Fibroblast of the conjunctiva (primary cell): Measurements from ENCODE around the gene TIMM10B.
A peak's percentile ranks its signal among the peaks of the same experiment; 100 is the strongest.

ENCODE experiments used
- DNase-seq: peaks from one replicate; pipeline ENCODE4 v3.0.0-alpha.2; 2010; ENCODE audit warnings: low read depth

Gene TIMM10B, protein sequence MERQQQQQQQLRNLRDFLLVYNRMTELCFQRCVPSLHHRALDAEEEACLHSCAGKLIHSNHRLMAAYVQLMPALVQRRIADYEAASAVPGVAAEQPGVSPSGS

DNA sequence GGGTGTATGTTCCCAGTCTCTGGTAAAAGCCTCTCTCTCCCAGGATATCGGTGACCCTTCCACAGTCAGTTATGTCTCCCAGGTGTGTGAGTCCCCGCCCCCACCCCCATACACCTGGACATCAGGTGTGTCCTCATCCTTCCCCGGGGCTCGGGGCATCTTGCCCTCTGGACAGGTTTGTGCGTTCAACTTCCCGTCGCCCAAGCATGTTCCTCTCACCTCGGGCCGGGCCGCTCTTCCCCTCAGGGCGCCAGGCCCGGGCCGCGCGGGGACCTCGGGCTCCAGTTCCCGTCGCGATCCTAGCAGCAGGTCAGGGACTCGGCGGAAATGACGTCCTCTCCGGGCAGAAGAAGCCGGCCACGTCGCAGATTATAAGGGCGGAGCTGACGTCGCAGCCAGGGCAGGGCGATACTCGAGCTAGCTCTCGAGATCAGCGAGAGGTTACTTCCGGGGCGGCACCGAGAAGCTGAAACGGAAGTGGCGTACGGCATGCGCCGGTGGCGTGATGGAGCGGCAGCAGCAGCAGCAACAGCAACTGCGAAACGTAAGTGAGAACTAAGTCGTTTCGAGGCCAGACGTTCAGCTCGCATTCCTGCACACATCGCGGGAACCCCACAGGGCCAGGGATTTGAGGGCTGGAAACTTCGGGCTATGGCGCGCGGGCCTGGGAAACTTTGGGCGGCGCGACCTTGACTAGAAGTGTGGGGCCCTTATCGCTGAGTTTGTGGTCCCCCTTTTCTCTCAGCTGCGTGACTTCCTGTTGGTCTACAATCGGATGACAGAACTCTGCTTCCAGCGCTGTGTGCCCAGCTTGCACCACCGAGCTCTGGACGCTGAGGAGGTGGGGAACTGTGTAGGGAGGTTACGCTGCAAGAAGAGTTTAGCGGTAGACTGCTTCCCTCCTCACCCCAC, at the start of gene TIMM10B, which contains the start of gene ARFIP2:
Gene TIMM10B (plus strand): TSS at position 490 of the 912 bp plus-strand sequence. CDS start 16 bp downstream, at position 506.
Gene ARFIP2 (minus strand): TSS at position 320 of the 912 bp plus-strand sequence. CDS start 910 bp downstream, outside the sequence.
- peak; percentile 92 for DNase-seq

DNA sequence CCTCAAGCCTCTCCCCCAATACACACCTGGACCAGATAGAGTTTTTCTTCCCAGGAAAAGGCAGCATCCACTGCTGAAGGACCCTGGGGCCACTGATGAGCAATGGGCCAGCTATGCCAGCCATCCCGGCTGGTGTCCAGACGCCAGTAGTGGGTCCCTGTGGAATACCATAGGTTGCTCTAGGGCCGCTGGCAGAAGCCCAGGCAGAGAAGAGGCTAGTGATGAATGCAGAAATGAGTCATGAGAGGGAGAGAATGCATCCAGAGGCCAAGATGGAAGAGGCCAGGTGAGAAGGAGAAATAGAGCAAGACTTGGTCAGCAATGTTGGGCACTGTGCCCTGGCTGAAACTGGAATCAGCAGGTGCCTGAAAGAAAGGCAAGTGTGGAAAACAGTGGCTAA, 49.4 kb upstream of the TIMM10B start:
- DNase-seq = peak; percentile 46

DNA sequence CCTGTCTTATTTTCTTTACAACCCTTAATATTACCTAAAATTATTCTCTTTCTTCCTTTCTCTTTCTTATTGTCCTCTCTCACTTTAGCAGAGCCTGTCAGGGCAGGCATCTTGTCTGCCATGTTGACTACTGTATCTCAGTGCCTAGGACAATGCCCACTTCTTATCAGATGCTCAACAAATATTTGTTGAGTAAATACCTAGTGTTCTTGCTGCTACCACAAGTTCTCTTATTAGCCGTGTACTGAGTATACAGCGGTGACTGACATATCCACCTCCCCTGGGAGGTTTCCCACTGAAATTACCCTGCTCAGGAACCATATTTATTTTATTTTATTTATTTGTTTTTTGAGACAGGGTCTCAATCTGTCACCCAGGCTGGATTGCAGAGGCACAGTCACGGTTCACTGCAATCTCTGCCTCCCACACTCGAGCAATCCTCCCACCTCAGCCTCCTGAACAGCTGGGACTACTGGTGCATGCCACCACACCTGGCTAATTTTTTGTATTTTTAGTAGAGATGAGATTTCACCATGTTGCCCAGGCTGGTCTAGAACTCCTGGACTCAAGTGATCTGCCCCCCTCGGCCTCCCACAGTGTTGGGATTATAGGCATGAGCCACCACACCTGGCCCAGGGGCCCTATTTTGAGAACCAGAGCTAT, 47.2 kb upstream of the TIMM10B start:
- no peak for DNase-seq

DNA sequence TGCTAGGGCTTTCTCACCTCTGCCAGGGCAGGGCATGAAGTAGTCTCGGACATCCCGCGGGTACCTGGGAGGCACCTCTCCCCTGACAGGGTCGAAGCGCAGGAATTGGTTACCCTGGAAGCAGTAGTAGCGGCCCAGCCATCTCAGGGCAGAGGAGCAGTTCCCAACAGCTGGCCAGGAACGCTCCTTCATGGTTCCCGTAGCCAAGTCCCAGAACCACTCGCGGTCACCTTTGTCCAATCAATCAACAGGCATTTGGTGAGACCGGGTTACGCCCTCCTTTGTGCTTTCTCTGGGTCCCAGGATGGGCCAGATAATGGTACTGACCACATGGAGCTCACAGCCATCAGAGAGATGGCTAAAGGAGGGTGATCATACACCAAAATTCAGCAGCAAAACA, 43.9 kb upstream of the TIMM10B start:
- DNase-seq = no peak

DNA sequence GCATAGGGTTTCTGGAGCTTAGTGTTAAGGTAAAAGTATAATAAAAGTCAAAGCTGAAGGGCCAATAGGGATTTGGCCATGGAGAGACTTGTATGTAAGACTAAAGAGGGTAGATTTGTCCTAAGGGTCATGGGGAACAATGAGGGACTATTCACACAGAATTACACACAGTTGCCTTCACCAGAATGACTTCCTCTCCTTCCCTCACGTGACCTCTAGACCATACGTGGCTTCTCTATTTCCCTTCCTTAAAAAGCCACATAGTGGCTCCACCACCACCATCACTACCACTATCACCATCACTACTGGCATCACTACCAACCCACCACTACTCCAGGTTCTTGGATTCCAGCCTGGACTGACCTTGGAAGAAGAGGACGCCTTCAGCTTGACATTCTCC, 43.3 kb upstream of the TIMM10B start:
- no peak for DNase-seq

DNA sequence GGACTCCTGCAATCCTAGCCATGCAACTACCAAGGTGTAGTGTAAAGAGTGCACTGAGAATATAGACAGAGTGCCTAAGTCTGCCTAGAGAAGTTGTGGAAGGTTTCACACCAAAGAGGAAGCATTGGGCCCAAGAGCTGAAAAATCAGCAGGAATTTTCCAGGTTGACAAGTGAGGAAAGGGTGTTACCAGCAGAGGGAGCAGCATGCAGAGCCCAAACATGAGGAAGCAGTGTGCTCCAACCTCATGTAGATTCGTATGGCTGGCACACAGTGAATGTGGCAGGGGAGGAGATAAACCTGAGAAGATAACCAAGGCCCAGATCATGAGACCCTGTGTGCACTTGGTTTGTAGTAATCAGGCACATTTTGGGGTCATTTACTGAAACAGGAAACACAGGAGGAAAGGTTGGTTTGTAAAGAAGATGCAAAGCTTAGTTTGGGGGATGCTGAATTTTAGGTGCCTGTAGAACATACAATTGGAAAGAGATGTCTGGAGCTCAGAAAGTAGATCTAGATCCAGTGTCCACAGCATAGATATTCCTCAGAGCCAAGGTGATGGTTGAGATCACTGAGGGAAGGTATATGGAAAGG, 42.2 kb upstream of the TIMM10B start:
- DNase-seq = peak; percentile 38

DNA sequence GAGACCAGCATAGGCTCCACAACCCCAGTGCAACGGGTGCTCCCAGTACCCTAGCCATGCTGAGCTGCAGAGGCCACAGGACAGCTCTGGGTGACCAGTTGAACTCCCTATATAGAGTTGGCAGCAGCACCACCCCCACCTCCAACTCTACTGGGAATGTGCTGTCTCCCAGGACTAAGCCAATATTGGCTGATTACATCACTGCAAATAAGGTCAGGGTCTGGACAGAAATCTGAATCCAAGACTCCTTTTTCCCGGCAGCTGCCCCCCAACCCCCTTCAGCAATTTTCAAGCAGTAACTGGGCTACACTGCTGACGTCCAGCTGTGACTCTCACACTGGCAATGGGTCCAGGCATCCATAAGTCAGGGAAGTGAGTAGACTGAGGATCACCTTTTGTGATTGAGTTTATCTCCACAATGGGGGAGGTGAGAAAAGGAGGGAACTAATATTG, 40.4 kb upstream of the TIMM10B start, which contains the start of gene HPX:
Gene HPX (minus strand): TSS at position 82 of the 453 bp plus-strand sequence. CDS start 24 bp downstream, at position 58.
- DNase-seq = no peak

DNA sequence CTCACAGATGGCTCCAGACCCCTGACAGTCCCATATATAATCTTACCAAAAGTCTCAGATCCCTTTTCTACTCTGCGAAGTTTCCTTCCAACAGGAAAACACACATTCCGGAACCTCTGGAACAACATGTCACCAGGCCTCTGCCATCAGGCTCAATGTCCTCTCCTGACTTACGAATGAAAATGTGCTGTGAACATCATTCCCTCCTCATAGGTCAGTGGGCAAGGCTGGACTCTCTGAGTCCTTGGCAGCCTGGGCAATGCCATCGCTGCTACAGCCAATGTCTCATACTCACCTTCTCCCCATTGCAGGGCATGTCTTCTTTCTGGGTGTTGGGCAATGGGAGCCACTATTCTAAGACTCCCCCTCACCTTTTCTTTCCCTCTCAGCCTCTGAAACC, 38.9 kb upstream of the TIMM10B start:
- no peak for DNase-seq

DNA sequence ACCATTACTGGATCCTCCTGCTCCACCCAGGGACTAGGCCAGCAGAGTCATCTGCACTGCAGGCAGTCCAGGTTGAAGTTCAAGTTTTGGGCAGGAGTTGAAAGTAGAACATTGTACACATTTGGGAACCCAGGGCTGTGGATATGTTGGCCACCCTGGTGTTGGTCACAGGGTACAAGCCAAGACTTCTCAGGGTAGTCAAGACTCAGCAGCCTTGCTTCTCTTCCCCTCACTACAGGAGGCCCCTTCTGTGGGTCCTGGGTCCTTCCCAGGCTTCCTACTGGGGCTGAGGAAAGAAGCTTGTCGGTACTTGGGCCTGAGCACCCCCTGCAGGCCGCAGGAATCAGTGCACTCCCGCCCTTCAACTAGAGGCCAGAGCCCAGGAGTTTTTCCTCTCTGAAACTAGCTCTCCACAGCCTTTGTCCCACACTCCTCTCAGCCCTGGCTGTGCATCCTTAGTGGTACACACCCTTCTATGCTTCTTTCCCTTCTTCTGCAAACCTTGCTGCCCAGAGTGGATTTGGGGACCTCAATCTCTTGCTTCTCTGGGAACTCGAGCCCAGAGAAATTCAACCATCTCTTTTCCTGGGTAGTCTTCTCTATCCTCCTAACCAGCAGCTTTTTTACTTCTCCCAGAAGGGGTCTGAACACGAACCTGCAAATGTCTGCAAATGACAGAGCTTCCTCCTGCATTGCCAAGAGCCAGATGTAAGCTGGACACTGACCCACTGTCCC, 37.9 kb upstream of the TIMM10B start:
- no peak for DNase-seq

DNA sequence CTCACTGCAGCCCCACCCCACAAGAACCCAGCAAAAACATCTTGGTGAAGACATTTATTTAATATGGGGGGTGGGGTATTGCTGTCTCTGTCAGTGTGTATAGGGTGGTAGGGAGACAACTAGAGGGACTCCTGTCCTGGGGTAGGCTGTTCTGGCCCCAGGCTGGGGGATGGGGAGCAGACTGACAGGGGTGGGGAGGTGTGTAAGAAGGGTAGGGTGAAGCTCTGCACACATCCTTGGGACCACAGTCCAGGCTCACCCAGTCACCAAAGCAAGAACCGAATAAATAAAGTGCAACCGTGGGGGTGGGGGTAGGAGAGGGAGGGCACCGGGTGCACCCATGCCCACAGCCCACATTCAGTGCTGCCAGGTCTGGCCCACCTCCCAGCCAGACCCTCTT, 32.7 kb upstream of the TIMM10B start:
- DNase-seq = no peak

DNA sequence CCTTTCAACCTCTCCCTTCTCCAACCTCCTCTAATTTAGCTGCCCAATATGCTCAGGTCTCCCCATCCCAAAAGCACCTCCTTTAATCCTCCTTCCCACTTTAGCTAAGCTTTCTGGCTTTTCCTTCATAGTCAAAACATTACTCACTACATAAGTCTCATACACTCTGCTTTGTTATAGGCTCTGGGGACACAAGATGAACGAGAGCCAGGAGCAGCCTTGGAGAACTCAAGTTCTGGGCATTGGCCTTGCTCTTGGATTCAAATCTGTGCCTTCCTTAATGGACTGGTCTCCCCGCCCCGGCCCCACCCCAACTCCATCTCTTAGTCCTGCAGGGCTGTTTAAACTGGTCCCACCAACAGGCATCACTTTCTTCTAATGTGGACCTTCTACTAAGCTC, 29.1 kb upstream of the TIMM10B start:
- no peak for DNase-seq

DNA sequence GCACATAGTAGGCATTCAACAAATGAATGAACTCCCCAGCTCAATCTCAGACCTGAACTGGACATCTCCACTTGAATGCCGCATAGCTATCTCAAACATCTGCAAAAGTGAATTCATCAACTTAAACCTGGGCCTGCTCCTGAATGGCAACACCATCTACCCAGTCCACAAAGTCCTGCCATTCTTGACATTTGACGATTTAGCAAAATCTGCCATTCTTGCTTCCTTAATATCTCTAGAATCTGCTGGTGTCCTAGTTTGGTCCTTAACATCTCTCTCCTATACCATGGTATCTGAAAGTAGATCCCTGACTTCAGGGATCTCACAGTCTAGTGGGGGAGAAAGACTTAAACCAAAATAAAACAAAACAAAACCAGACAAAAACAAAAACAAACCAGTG, 28.1 kb upstream of the TIMM10B start:
- no peak for DNase-seq

DNA sequence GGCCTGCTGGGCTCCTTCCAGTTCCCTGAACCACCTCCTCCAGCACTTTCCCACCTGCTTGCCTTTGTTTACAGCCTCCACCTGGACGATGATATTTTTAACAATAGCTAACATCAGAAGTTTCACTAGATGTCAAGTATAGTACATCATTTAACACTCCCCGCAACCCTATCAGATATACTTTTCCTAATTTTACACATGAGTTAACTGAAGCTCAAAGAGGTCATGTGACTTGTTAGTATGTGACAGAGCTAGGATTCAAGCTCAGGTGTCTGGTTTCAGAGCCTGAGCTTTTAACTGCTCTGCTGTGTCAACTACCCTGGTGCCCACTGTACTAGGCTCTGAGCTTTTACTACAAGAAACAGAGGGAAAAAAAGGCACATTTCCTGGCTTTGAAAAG, 26.2 kb upstream of the TIMM10B start:
- DNase-seq = no peak

DNA sequence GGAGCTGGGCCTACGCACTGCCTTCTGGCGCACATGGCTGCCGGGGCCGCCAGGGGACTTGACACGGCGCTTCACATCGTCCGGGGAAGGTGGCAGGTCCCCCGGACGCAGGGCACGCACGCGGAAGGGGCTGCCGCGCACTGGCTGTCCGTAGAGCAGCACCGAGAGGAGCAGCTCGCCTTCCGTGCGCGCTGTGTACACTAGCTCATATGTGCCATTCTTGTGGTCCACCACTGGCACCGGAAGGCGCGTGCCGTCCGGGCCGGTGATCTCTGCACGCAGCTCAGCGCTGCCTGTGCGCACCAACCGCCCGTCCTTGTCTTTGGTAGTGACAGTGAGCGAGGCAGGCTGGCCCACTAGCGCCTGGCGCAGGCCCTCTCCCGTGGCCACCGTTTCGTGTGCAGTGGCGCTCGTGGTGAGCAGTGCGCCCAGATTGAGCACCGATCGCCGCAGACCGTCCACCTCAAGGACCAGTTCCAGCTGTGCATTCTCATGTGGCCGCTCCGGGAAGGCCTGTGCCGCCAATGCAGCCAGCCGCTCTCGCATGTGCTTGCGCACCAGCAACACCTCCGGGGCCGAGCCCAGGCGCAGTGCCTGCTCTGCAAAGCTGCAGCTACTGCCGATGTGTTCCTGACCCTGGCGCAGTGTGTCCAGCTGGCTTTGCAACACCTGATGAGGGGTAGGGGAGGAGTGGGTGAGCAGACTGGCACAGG, 24.8 kb upstream of the TIMM10B start:
- no peak for DNase-seq

DNA sequence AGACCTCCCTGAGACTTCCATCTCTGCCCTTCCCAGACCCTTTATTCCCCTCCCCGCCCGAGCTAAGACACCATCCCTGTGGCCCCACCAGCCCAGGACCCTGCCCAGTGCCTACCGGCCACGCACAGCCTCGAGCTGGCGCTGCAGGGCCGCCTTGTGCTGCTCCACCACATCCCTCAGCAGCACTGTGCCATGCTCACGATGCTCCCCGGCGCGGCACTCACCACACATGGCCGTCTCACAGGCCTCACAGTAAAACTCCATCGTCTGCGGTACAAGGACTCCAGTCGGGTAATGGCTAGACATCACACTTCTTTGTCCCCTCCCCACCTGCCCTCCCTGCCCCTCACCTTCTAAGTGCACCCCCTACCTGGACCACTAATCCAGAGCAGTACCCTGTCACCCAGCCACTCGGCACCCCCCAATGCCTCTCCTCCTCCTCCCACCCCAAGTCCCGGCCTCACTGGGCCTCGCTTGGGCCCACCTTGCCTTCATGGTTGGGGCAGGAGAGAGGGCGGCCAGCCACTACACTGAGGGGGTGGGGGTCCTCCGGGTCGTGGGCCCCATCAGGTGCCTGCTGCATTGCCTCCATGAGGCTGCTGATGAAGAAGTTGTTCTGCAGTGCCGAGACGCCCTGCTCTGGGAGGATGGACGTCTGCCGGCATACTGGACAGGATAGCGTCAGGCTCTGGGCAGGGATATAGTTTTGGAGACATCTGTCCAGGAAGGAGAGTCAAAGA, 23.6 kb upstream of the TIMM10B start:
- DNase-seq = no peak

DNA sequence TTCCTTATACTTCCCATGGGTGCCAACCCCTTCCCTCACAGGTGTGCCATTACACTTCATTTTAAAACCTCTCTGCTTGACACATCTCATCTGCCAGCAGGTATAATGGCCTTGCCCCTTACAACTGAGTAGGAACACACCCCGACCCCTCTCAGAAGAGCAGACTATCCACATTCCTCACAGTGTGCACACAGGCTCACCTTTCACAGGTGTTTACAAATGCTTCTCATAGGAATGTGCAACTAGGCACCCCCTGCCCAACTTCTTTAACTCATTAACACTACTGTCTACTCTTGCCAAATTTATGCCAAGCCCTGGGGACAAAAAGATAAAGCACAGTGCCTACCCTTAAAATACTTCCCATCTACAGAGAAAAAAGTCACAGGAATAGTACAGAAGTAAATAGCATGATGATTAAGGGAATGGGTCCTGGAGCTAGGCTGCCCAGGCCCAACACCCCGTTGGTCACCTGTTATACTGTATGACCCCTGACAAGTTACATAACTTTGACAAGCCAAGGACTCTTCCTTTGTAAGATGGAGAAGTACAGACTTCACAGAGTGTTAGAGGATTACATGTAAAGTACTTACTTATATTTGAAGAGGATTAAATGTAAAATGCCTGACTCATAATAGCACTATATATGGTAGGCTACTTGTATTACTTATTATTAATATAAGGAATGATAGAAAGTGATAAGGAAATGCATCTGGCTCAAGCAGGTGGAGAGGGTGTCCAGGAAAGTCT, 22.8 kb upstream of the TIMM10B start:
- DNase-seq = no peak

DNA sequence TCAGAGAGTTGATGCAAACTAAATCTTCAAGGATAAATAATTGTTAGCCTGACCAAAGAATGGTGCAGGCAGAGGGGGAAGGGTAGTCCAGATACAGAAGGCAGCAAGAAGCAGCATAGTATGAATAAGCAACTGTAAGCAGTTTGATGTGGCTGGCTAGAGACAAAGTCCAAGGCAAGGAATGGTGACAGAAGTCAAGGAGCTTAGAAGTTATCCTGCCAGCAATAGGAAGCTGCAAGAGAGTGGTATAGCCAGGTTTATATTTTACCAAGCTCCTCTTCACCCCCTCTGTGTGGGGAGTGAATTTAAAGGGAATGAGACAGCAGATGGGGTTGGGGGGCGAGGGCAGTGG, 22.2 kb upstream of the TIMM10B start:
- DNase-seq = no peak

DNA sequence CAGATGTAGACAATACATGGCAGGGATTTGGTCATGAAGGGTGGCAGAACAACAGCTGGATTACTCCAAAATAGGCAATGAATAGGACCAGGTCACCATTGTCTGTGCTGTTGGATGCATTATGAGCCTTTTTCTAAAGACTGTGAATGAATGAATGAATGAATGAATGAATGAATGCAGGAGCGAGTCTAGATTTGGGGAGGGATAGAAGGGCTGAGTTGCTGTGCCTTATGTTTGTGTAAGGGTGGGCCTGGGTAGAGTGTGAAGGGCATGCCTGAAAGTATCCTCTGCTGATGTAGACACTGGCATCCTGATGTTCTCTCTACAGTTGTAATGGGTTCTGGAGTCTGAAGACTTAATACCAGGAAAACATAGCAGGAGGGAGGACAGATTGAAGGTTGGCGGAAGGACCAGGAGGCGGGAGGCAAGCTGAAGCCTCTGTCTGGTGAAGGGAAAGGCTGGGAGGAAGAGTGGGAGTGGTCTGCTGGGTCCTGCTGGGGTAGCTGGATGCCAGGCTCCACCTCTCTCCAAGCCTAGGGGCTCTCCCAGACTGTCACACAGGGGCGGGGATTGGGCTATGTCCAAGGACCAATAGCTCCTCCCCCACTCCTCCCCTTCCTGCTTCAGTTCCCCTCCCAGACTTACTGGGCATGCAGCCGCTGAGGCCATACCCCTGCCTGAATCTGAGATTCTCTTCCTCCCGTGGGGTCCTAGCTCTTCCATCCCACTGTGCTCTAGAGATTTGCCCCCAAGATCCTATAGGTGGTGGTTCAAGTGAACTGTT, 12.4 kb upstream of the TIMM10B start:
- DNase-seq = peak; percentile 79

DNA sequence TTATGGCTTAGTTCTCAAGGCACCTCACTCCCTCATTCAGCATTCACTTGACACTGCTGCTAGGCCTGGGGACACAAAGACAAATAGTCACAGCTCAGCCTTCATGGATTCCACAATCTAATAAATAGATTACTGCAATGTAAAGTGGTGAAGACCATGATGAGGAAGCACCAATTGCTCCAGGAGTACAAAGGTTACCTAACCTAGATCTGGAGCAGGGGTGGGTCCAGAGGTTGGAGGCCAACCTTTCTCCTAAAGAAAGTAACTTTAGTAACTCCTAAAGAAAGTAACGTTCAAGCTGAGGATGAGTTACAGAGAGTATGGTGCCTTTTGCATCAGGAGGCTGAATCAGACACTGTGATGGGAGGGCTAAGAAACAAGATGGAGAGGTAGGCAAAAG, 11.7 kb upstream of the TIMM10B start:
- DNase-seq = no peak
